ENCODE data around the gene SIRPD.

DNA sequence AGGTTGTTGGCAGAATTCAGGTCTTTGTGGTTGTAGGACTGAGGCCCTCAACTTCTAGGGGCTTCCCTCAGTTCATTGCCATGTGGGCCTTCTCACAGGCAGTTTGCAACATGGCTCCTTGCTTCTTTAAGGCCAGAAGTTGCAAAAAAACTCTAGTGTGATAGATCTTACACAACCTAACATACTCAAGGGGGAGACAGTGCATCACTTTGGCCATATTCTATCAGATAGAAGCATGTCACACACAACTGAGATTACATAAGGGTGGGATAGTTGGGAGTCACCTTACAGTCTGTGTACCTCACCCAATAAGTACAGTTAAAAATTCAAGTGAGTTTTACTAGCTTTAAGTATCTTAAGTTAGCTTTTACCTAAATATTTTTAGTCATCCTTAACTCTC is 1.6 kb downstream of the SIRPD start:
- TF ChIP-seq, protein P1, sequence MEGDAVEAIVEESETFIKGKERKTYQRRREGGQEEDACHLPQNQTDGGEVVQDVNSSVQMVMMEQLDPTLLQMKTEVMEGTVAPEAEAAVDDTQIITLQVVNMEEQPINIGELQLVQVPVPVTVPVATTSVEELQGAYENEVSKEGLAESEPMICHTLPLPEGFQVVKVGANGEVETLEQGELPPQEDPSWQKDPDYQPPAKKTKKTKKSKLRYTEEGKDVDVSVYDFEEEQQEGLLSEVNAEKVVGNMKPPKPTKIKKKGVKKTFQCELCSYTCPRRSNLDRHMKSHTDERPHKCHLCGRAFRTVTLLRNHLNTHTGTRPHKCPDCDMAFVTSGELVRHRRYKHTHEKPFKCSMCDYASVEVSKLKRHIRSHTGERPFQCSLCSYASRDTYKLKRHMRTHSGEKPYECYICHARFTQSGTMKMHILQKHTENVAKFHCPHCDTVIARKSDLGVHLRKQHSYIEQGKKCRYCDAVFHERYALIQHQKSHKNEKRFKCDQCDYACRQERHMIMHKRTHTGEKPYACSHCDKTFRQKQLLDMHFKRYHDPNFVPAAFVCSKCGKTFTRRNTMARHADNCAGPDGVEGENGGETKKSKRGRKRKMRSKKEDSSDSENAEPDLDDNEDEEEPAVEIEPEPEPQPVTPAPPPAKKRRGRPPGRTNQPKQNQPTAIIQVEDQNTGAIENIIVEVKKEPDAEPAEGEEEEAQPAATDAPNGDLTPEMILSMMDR (IDR thresholded peaks at IDR 0.05): no peak
- TF ChIP-seq POLR2AphosphoS5 (IDR thresholded peaks at IDR 0.05) (no peak), POLR2A (IDR thresholded peaks at IDR 0.05) (no peak), EP300 (IDR thresholded peaks at IDR 0.05) (no peak)

Measured in sigmoid colon (tissue), 4 donors.